Panc1 (cell line): ENCODE data around the gene ZFYVE28. TPM values are rescaled to one million over a fixed set of nuclear protein-coding genes. Genes with fewer than 3 reads are reported as not detected.

Experiments
- ATAC-seq: fragments of 200-7000 bp; cut with Tn5 transposase; 2 replicates; pipeline ENCODE4 v1.9.1; 2020; ENCODE audit warnings: mild to moderate bottlenecking, moderate library complexity
- BruUV-seq: library from RNA; stranded (reverse); fragments of 400-500 nt; replicated peaks from 2 replicates; lab custom pipeline; 2021; lab: Mats Ljungman, UMichigan
- CTCF ChIA-PET: fragments of 300-600 bp; sonication (Branson Sonifier 250); formaldehyde crosslinking; loops from one replicate; lab custom pipeline; 2022; ENCODE audit warnings: antibody characterized with exemption; lab: Charles Lee
- POLR2A ChIA-PET: fragments of 300-600 bp; sonication (Branson Sonifier 250); formaldehyde crosslinking; loops from one replicate; lab custom pipeline; 2022; ENCODE audit warnings: antibody characterized with exemption; lab: Charles Lee
- DNase-seq: peaks from one replicate; pipeline ENCODE4 v3.0.0-alpha.2; 2010; ENCODE audit warnings: low read depth, low spot score
- H3K27ac ChIP-seq: 2 replicates; pipeline ENCODE4 v1.5.1; 2011; ENCODE audit warnings: mild to moderate bottlenecking, low read length, inconsistent platforms
- H3K27me3 ChIP-seq: fragments of 200-500 bp; sonication (Bioruptor generic); 2 replicates; pipeline ENCODE4 v1.6.0; 2014; ENCODE audit warnings: low read length, inconsistent platforms; ENCODE audit not compliant: control insufficient read depth, insufficient read depth
- H3K36me3 ChIP-seq: fragments of 200-500 bp; sonication (Bioruptor generic); 2 replicates; pipeline ENCODE4 v1.5.1; 2014; ENCODE audit warnings: inconsistent platforms, mild to moderate bottlenecking, low read length, moderate library complexity; ENCODE audit not compliant: control insufficient read depth, insufficient read depth
- H3K4me1 ChIP-seq: 2 replicates; pipeline ENCODE4 v1.5.1; 2011; ENCODE audit warnings: inconsistent platforms, mild to moderate bottlenecking, low read length, moderate library complexity; ENCODE audit not compliant: control insufficient read depth, insufficient read depth
- H3K4me3 ChIP-seq, 2 experiments: 2 replicates each; pipeline ENCODE4 v1.5.1; 2011 to 2012; ENCODE audit warnings: low read depth in 2 of 2, low read length in 2 of 2, mild to moderate bottlenecking in 2 of 2, inconsistent platforms in 1 of 2, moderate library complexity in 1 of 2
- H3K9me3 ChIP-seq: fragments of 200-500 bp; sonication (Bioruptor generic); 2 replicates; pipeline ENCODE4 v1.5.1; 2014; ENCODE audit warnings: low read depth, mild to moderate bottlenecking, inconsistent platforms, low read length, moderate library complexity; ENCODE audit not compliant: control insufficient read depth, insufficient read depth
- CTCF ChIP-seq: fragments of 450-650 bp; IDR thresholded peaks from 2 replicates; pipeline ENCODE4 v1.5.1; 2017; ENCODE audit warnings: mild to moderate bottlenecking
- POLR2AphosphoS5 ChIP-seq: IDR thresholded peaks from 2 replicates; pipeline ENCODE4 v1.6.1; 2012; ENCODE audit warnings: mild to moderate bottlenecking, low read depth, low read length, moderate library complexity
- REST ChIP-seq, 2 experiments: IDR thresholded peaks; 2 replicates each; pipeline ENCODE4 v1.6.1; 2011 to 2012; ENCODE audit warnings: low read depth in 2 of 2, control low read depth in 1 of 2, low read length in 1 of 2, mild to moderate bottlenecking in 1 of 2, moderate library complexity in 1 of 2; ENCODE audit not compliant: insufficient read depth in 1 of 2
- SIN3A ChIP-seq: IDR thresholded peaks from 2 replicates; pipeline ENCODE4 v1.6.1; 2012; ENCODE audit warnings: low read depth, mild to moderate bottlenecking, low read length, moderate library complexity, borderline replicate concordance; ENCODE audit not compliant: insufficient read depth
- TCF7L2 ChIP-seq: IDR thresholded peaks from 2 replicates; pipeline ENCODE4 v1.6.1; 2011; ENCODE audit warnings: mild to moderate bottlenecking, low read depth, low read length, inconsistent platforms
- in situ Hi-C: cut with HindIII; loops from 2 replicates; pipeline ENCODE4 v1.10.0; 2016; ENCODE audit warnings: low sequenced_read_pairs, low pct_unique_long_range_greater_than_20kb
- intact Hi-C: fragments of 100-400 bp; cut with micrococcal nuclease; formaldehyde crosslinking; loops from one replicate; pipeline ENCODE4 v1.10.0; 2022; ENCODE audit not compliant: unreplicated experiment
- total RNA-seq: library from RNA; stranded (reverse); gene quantifications from one replicate; pipeline ENCODE4 v1.2.1, GENCODE V29; 2021; ENCODE audit not compliant: unreplicated experiment

ZFYVE28 gene
- total RNA-seq, 1 experiment from 2014 or later = 11.9 TPM

- CTCF ChIA-PET = no interaction called here
- in situ Hi-C loops (no loop called here), intact Hi-C loops (no loop called here)
- Histone ChIP-seq H3K27me3 (no peaks in the 10 kb centered on the region), H3K4me1 (no peaks in the 10 kb centered on the region), H3K4me3 (no peak overlapping the region), H3K36me3 (no peaks in the 10 kb centered on the region), H3K9me3 (no peaks in the 10 kb centered on the region), H3K27ac (no peak overlapping the region)
- DNase-seq = no peak
- no TSS peak for BruUV-seq
- ATAC-seq = no peak
- TF ChIP-seq REST (IDR thresholded peaks at IDR 0.05; ENCODE audit: insufficient read depth in 1 of 2, low read depth in 2 of 2, low read length in 1 of 2) (no peak), POLR2AphosphoS5 (no peak), TCF7L2 (no peak), SIN3A (no peak), CTCF (no peak)
- POLR2A ChIA-PET = no interaction called here
Measured at GRCh38 chr4:2287594-2287915, 130.9 kb downstream of the ZFYVE28 start.

GRCh38 chr4:2286904-2287593, 131.4 kb downstream of the ZFYVE28 start:
- DNase-seq (no peak), ATAC-seq (no peak)
- ChIA-PET CTCF (interaction anchor here (0.6 kb wide), 1 partner anchor 114 kb away, joined by 3 read pairs; no protein-coding TSS in a partner anchor), POLR2A (interaction anchor here (0.5 kb wide), 1 partner anchor 158 kb away, joined by 4 read pairs; no protein-coding TSS in a partner anchor)
- H3K27ac ChIP-seq = no peak overlapping the region
- H3K4me3 ChIP-seq = no peak overlapping the region
- in situ Hi-C loops (no loop called here), intact Hi-C loops (no loop called here)
- H3K4me1 ChIP-seq = no peaks in the 10 kb centered on the region
- TF ChIP-seq POLR2AphosphoS5 (no peak), TCF7L2 (no peak), CTCF (no peak), SIN3A (no peak), REST (IDR thresholded peaks at IDR 0.05; ENCODE audit: insufficient read depth in 1 of 2, low read depth in 2 of 2, low read length in 1 of 2) (no peak)
- H3K36me3 ChIP-seq = no peaks in the 10 kb centered on the region
- no peaks in the 10 kb centered on the region for H3K9me3 ChIP-seq
- H3K27me3 ChIP-seq = no peaks in the 10 kb centered on the region
- no TSS peak for BruUV-seq
